HepG2 (cell line): ENCODE measurements around the gene KLRC4. TPM values are rescaled to one million over a fixed set of nuclear protein-coding genes. Genes with fewer than 3 reads are reported as not detected.
A peak's percentile ranks its signal among the peaks of the same experiment; 100 is the strongest.
"Not testable (repeated sequence)": the region's sequence is repeated elsewhere in the genome, so short reads cannot be mapped to it uniquely, and the experiment has no call there.

Source experiments
- ATAC-seq: fragments of 200-7000 bp; cut with Tn5 transposase; 3 replicates; pipeline ENCODE4 v1.9.1; 2020; ENCODE audit warnings: mild to moderate bottlenecking, moderate library complexity
- BruUV-seq: library from RNA; stranded (reverse); fragments of 400-500 nt; replicated peaks from 2 replicates; lab custom pipeline; 2021; lab: Mats Ljungman, UMichigan
- CTCF ChIA-PET: fragments of 300-600 bp; formaldehyde crosslinking; extraction: SDS; loops from one replicate; lab custom pipeline; 2021; ENCODE audit warnings: low total read pairs, inconsistent platforms, low intra/inter-chr PET ratio; lab: Yijun Ruan, JAX
- POLR2A ChIA-PET: fragments of 350-600 bp; sonication (Branson Sonifier 250); formaldehyde crosslinking; loops from one replicate; lab custom pipeline; 2020; ENCODE audit warnings: antibody characterized with exemption, inconsistent platforms; lab: Yijun Ruan, JAX
- DNase-seq: peaks from one replicate; pipeline ENCODE4 v3.0.0-alpha.2; 2015; ENCODE audit warnings: low spot score
- FAIRE-seq: peaks from 3 replicates; lab custom pipeline; 2011; peaks lifted over from hg19 to GRCh38; lab: Jason Lieb, UNC
- H2AFZ ChIP-seq: one replicate; pipeline ENCODE4 v1.6.1; 2011; ENCODE audit warnings: low read length, inconsistent platforms
- H3K27ac ChIP-seq: fragments of 300-600 bp; 3 replicates; pipeline ENCODE4 v1.8.0; 2011; ENCODE audit warnings: mixed run types, mild to moderate bottlenecking, mixed read lengths, low read length, inconsistent platforms; ENCODE audit not compliant: insufficient read depth; ENCODE audit errors: extremely low read length
- H3K27me3 ChIP-seq, 2 experiments: fragments of 200-600 bp in 1 of 2; 2 replicates in 1 of 2; 3 replicates in 1 of 2; pipeline versions ENCODE4 v1.6.0 to v1.8.0; 2011; ENCODE audit warnings: low read length in 2 of 2, mild to moderate bottlenecking in 2 of 2, moderate library complexity in 2 of 2, inconsistent platforms in 1 of 2; ENCODE audit not compliant: insufficient read depth in 2 of 2, control insufficient read depth in 1 of 2
- H3K36me3 ChIP-seq, 2 experiments: fragments of 200-600 bp in 1 of 2; replicated peaks in 1 of 2; 2 replicates in 1 of 2; 3 replicates in 1 of 2; pipeline versions ENCODE4 v1.5.1 to v1.8.0; 2011; ENCODE audit warnings: low read length in 2 of 2, inconsistent platforms in 1 of 2; ENCODE audit not compliant: insufficient read depth in 2 of 2, control insufficient read depth in 1 of 2
- H3K4me1 ChIP-seq: 2 replicates; pipeline ENCODE4 v1.5.1; 2012; ENCODE audit warnings: low read length, inconsistent platforms; ENCODE audit not compliant: insufficient read depth
- H3K4me2 ChIP-seq: 2 replicates; pipeline ENCODE4 v1.6.0; 2011; ENCODE audit warnings: low read depth, low read length, inconsistent platforms
- H3K4me3 ChIP-seq, 3 experiments: fragments of 200-600 bp in 1 of 3; sonication (generic), shearing (Covaris generic) in 1 of 3; replicated peaks in 1 of 3; 2 replicates each; pipeline ENCODE4 v1.5.1; 2011 to 2016; ENCODE audit warnings: low read length in 3 of 3, inconsistent platforms in 2 of 3, low read depth in 2 of 3, mild to moderate bottlenecking in 2 of 3, control low read depth in 1 of 3, mixed read lengths in 1 of 3; ENCODE audit not compliant: insufficient read depth in 1 of 3
- H3K79me2 ChIP-seq: one replicate; pipeline ENCODE4 v1.6.1; 2011; ENCODE audit warnings: low read length, inconsistent platforms; ENCODE audit not compliant: insufficient read depth
- H3K9ac ChIP-seq: 2 replicates; pipeline ENCODE4 v1.6.0; 2011; ENCODE audit warnings: mild to moderate bottlenecking, low read depth, low read length, inconsistent platforms; ENCODE audit not compliant: insufficient read depth
- H3K9me3 ChIP-seq: 2 replicates; pipeline ENCODE4 v1.5.1; 2012; ENCODE audit warnings: mild to moderate bottlenecking, low read length
- H4K20me1 ChIP-seq: 2 replicates; pipeline ENCODE4 v1.6.0; 2011; ENCODE audit warnings: inconsistent platforms, mild to moderate bottlenecking, low read length, moderate library complexity; ENCODE audit not compliant: insufficient read depth
- GABPB1 ChIP-seq: IDR thresholded peaks from 2 replicates; pipeline ENCODE4 v1.6.1; 2016; ENCODE audit warnings: mild to moderate bottlenecking, missing genetic modification reagents, moderate library complexity, missing compliant biosample characterization
- MAZ ChIP-seq, 2 experiments: sonication (generic) in 1 of 2; formaldehyde crosslinking in 1 of 2; IDR thresholded peaks; 2 replicates each; pipeline versions ENCODE4 v1.5.0 to v1.6.1; 2012 to 2020; ENCODE audit warnings: low read depth in 2 of 2, mild to moderate bottlenecking in 2 of 2, borderline replicate concordance in 1 of 2, improper control_type of control experiment in 1 of 2, low read length in 1 of 2, missing genetic modification reagents in 1 of 2, moderate library complexity in 1 of 2
- RARG ChIP-seq: sonication (generic); formaldehyde crosslinking; IDR thresholded peaks from 2 replicates; pipeline ENCODE4 v1.4.0; 2020; ENCODE audit warnings: low read depth, mild to moderate bottlenecking, missing genetic modification reagents
- WGBS: methylation state at CpG from one replicate; pipeline ENCODE4 v1.1.6; 2017; ENCODE audit warnings: low lambda C conversion rate; 5-methylcytosine and 5-hydroxymethylcytosine counted together
- in situ Hi-C: cut with HindIII; loops from 2 replicates; pipeline ENCODE4 v1.10.0; 2017; ENCODE audit warnings: low pct_unique_long_range_greater_than_20kb; ENCODE audit not compliant: extremely low pct_ligation_motif_present
- intact Hi-C: fragments of 100-400 bp; cut with micrococcal nuclease; formaldehyde crosslinking; loops from one replicate; pipeline ENCODE4 v1.10.0; 2022; ENCODE audit not compliant: unreplicated experiment
- polyA plus RNA-seq, 8 experiments: library from polyadenylated mRNA; depleted of rRNA in 3 of 8; stranded (reverse) in 7 of 8; unstranded in 1 of 8; fragments of >200 nt; fragmentation: Illumina TruSeq in 4 of 8; extraction: Trizol in 4 of 8; gene quantifications; 2 replicates each; pipeline versions ENCODE4 v1.2.1 to v1.2.3, GENCODE V29; 2011 to 2016; ENCODE audit warnings: low read depth in 4 of 8, missing spikeins in 1 of 8, mixed read lengths in 1 of 8; ENCODE audit not compliant: insufficient read depth in 1 of 8
- total RNA-seq, 5 experiments: library from RNA; depleted of rRNA; stranded (reverse); fragments of >200 nt; fragmentation: Illumina TruSeq; extraction: Trizol; gene quantifications; 2 replicates each; pipeline ENCODE4 v1.2.3, GENCODE V29; 2016; ENCODE audit warnings: low read depth in 1 of 5

KLRC4 gene
- total and polyA plus RNA-seq, 2 of the 13 experiments (the other 11 are each of a cell fraction or from before 2014, with no cell fraction given) = 0.09 TPM; not detected in 1

- Histone ChIP-seq H2AFZ (no peak overlapping the region), H3K4me1 (no peaks in the 10 kb centered on the region), H3K9ac (no peak overlapping the region), H3K36me3 (no peaks in the 10 kb centered on the region), H3K9me3 (no peaks in the 10 kb centered on the region), H3K27ac (no peak overlapping the region), H3K4me2 (no peak overlapping the region), H3K79me2 (no peaks in the 10 kb centered on the region), H4K20me1 (no peaks in the 10 kb centered on the region), H3K27me3 (no peaks in the 10 kb centered on the region; a peak in 1 of 5 replicates), H3K4me3 (no peak overlapping the region)
- no CpG with 5 or more reads among the region's 1 CpG for WGBS
- DNase-seq (no peak), FAIRE-seq (no peak), ATAC-seq (no peak)
- CTCF ChIA-PET = no interaction called here
- intact Hi-C loops = no loop called here
- no peak for TF ChIP-seq MAZ (IDR thresholded peaks at IDR 0.05; ENCODE audit: borderline replicate concordance, low read depth, low read length)
- no peak for TF ChIP-seq MAZ (CRISPR knock-in tag; IDR thresholded peaks at IDR 0.05; ENCODE audit: low read depth)
- peak; percentile 38; the same call in 1 of the 2 replicates for TF ChIP-seq GABPB1 (CRISPR knock-in tag)
- TF ChIP-seq RARG (CRISPR knock-in tag) = no peak
- in situ Hi-C loops = no loop called here
- BruUV-seq = no TSS peak
- POLR2A ChIA-PET = no interaction called here
Measured at GRCh38 chr12:10372559-10372958, 37.0 kb downstream of the KLRC4 start.

- intact Hi-C loops, H4K20me1 ChIP-seq, H3K4me1 ChIP-seq, H3K4me3 ChIP-seq, H3K79me2 ChIP-seq, BruUV-seq, H3K36me3 ChIP-seq, FAIRE-seq, H3K9me3 ChIP-seq, H3K27me3 ChIP-seq, ATAC-seq, DNase-seq, H3K9ac ChIP-seq, H3K4me2 ChIP-seq, H2AFZ ChIP-seq, H3K27ac ChIP-seq, CTCF ChIA-PET, in situ Hi-C loops, POLR2A ChIA-PET: not testable (repeated sequence)
- WGBS = 45% methylated on average over 6 of the region's 6 CpGs
Measured at GRCh38 chr12:10371893-10372535, 37.5 kb downstream of the KLRC4 start.
